Lung microvascular endothelial cell (primary cell): ENCODE measurements around the gene ANAPC10. TPM values are rescaled to one million over a fixed set of nuclear protein-coding genes. Genes with fewer than 3 reads are reported as not detected.

Source experiments
- DNase-seq, 2 donors: peaks; one replicate each; pipeline versions ENCODE4 v3.0.0 to v3.0.0-alpha.2; 2010; ENCODE audit warnings: low read depth in 2 of 2
- total RNA-seq: library from RNA; depleted of rRNA; stranded (reverse); fragments of >200 nt; gene quantifications from 2 replicates; pipeline ENCODE4 v1.2.1, GENCODE V29; 2014

Gene ANAPC10
- total RNA-seq, 1 donor from 2014 or later, result 20.8 TPM

DNA sequence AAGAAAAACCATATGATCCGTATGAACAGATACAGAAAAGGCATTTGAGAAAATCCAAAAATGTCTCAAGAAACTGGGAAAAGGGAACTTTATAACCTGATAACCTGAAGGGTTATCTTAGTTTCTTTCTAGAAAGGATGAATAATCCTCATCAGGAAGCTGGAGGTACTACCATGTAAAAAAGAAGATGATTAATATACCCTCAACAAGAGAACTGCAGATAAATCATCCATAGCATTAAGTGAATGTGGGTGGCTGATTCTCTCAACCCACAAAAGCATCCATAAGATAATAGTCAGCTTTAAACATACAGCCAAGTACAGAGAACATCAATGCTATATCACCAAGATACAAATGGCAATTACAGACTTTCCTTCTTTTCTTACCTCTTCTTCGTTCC is 26.4 kb downstream of the ANAPC10 start:
- DNase-seq, result no peak

- DNase-seq, result peak in 1 of 2 donors; percentile 7
These were observed 28.6 kb downstream of the ANAPC10 start for GRCh38 chr4:145069361-145069760.

DNA sequence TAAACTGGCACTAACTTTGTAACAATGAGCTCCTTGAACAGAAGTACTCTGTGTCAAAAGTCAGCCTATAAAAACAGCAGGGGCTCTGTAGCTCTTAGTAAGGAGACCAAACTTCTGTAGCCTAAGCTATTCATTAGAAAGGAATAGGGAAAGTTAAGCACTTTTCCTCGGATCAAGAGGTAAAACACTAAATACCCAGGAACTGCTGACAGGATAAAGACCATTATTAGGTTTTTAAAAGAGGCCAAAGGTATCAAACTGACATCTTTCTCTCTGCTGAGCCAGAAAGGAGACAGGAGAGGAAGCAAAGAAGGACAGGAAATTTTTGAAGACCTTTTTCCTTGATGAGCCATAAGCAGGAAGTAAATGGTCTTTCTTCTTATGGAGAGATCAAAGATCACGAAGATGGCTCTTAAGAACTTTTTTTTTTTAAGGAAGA is 31.9 kb downstream of the ANAPC10 start:
- DNase-seq, result peak in 1 of 2 donors; percentile 19

- DNase-seq, result peak; percentile 74 to 77
These were observed 36.6 kb downstream of the ANAPC10 start for GRCh38 chr4:145061318-145061920.

GRCh38 chr4:145058256-145058655 is 39.7 kb downstream of the ANAPC10 start:
- DNase-seq, result no peak

GRCh38 chr4:145056325-145057130 is 41.5 kb downstream of the ANAPC10 start:
- no peak for DNase-seq

DNA sequence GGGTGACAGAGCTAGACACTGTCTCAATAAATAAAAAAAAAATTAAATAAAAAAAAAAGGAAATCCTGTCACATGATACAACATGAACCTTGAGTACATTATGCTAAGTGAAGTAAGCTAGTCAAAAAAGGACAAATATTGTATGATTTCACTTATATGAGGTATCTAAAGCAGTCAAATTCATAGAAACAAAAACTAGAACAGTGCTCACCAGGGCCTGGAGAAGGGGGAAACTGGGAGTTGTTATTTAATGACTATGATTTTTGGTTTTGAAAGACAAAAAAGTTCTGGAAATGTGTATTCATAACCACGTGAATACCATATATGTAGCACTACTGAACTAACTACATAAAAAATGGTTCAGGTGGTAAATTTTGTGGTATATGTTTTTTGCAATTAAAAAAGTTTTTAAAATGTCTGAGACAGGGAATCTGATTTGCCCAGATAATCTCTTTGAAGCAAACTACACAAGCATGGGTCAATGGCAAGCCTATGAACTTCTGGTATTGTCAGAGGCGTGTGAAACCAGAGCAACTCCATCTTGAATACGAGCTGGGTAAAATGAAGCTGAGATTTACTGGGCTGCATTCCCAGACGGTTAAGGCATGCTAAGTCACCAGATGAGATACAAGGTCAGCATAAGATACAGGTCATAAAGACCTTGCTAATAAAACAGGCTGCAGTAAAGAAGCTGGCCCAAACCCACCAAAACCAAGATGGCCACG is 42.3 kb downstream of the ANAPC10 start:
- no peak for DNase-seq

- no peak for DNase-seq
These were observed 48.8 kb downstream of the ANAPC10 start for GRCh38 chr4:145049241-145049640.

- no peak for DNase-seq
These were observed 49.2 kb downstream of the ANAPC10 start for GRCh38 chr4:145048817-145049216.

DNA sequence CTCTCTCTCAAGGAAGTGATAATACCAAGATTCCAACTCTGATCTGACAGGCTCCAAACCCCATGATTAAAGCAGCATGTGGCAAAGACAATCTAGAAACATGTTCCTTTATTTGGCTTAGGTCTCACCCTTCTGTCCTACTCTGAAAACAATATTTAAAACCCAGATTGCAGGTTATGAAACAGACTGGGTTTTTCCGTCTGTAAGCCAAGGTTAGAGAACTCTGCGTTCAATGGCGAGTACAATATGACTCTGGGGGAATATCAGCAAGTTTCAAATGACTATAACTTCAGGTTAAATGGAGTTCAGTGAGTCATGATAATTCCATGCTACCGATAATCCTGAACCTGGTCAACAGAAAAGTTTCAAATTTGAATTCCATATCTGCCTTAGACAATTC is 50.8 kb downstream of the ANAPC10 start:
- DNase-seq, result no peak

DNA sequence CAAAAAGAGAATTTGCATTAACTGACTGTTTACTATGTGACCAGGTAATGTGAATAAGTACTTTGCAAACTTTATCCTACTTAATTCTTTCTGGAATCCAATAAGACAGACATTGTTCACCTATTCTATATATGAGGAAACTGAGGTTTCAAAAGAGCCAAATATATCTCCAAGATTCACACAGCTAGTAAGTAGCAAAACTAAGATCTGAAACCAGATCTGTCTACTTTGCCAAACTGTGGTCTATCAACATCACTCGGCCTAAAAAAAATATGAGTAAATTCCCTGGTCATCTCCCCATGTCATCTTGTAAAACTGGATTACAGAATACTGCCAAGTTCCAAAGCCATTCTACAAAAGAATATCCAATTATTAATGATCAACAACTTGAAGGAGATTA is 52.8 kb downstream of the ANAPC10 start:
- DNase-seq, result no peak

DNA sequence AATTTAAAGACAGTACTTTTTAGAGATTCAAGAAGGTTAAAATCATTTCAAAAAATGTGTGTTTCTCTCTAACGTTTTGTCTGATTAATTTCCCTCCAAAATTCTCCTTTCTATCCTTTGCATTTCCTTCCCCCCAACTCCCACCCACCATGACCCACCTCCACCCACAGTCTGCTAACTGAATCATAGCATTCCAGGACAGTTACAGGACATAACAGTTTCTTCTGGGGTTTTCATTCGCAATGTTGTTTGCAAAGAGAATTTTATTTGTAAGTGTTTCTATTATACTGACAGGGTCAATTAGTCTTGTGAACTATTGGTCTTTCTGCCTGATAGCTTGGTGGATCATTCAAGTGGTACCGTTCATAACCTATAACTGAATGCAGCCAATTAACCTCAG is 53.7 kb downstream of the ANAPC10 start:
- DNase-seq, result peak in 1 of 2 donors; percentile 7

GRCh38 chr4:145043306-145043705 is 54.7 kb downstream of the ANAPC10 start:
- peak in 1 of 2 donors; percentile 52 for DNase-seq

DNA sequence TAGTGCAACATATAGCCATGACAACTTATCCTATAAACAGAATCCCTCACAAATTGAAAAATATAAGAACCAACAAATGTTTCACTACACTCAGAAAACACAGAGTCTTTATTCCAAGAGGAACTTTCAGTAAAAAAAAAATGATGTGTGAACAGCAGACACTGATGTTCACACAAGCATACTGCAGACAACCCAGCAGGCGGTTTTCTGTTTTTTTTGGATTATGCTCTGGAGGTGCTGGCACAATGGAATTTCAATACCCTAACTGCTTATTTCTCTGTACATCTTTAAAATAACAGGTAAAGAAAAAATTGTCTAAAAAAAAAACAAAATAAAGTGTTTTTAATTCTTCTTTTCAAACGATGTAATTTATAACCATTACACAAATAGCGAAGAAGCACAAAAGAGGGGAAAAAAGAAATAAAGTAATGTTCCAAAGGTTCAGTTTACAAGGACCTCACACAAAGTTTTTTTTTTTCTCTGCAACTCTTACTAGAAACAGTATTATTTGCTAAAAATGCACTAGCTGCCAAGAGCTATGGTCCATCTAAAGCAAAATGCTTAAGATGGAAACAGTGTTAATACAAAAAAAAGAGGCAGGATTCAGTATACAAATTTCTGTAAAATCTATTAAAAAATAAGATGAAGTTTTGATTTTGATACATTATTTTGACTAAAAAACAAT is 55.3 kb downstream of the ANAPC10 start:
- DNase-seq, result peak in 1 of 2 donors; percentile 24

DNA sequence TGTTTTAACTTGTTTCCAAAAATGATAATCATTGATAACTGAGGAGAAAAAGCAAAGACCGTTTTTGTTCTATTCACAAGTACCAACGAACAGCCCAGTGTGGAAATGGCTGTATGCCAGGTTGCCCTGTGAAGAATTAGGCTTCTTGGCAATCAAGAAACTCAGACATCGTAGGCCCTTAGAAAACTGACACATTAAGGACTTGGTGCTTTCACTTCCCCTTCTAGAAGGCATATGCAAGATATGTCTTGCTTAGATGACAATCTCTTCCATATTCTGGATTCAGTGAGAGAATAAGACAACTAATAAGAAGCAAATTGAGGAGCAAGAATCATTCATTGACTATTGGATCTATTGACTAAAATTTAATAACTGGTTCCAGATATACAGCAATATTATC is 56.6 kb downstream of the ANAPC10 start:
- DNase-seq, result peak in 1 of 2 donors; percentile 45

DNA sequence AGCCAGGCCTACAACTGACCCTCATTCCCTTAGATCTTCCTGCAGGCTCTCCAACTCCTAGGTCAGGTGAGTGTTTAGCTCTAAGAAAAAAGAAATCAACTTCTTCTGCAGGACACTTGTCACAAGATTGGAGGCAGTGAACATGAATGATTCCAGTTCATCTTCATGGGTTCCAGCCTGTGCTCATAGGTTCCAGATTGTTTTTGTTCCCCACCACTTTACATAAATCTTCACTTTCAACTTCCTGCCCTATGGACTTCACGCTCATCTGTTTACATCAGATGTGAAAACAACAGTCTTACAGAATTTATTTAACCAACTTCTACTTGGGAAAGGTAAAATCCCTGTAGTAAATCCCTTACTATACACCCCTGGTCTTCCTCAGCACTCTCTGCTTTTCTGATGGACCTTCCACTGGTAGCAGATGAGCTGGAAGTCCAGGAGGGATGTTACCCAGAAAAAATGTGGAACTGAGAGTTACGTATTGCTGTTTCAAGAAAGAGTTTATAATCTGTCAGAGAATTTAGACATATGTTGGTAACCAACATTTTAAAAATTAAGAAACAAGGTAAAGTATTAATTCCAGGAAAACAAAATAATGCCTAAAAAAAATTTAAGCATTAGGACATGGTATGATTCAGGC is 62.4 kb downstream of the ANAPC10 start:
- peak in 1 of 2 donors; percentile 3 for DNase-seq

DNA sequence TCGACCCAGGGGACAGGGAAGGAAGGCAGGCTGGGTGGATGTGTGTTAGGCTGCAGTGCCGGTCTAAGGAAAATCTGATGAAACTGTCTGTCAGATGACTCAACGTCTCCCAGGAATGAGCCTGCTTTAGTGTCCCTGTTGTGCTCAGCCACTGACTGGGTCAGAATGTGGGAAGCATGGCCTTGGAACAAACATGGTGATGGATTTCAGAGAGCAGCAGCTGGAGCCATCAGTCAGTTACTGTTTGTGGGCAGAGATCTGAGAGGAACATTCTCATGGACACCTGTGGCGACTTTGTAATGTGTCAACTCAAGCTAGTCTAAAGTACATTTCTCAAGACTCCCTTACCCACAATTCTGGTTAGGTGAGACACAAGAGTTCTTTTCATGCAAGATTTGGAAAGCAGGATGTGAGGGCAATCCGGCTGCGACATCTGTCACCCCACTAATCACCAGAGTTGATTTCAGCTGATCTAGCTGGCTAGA is 63.2 kb downstream of the ANAPC10 start:
- DNase-seq, result peak in 1 of 2 donors; percentile 52

GRCh38 chr4:145019346-145019745 is 78.7 kb downstream of the ANAPC10 start:
- no peak for DNase-seq

DNA sequence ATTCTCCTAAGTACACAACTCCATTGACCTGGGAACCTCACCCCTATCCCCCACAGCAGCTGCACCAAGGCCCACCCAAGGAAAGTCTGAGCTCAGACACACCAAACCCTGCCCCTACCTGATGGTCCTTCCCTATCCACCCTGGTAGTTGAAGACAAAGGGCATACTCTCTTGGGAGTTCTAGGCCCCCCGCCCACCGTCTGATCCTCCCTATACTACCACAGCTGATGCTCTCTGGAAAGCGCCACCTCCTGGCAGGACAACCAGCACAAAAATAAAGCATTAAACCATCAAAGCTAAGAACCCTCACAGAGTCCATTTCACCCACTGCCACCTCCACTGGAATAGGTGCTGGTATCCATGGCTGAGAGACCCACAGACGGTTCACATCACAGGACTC is 83.6 kb downstream of the ANAPC10 start:
- no peak for DNase-seq

DNA sequence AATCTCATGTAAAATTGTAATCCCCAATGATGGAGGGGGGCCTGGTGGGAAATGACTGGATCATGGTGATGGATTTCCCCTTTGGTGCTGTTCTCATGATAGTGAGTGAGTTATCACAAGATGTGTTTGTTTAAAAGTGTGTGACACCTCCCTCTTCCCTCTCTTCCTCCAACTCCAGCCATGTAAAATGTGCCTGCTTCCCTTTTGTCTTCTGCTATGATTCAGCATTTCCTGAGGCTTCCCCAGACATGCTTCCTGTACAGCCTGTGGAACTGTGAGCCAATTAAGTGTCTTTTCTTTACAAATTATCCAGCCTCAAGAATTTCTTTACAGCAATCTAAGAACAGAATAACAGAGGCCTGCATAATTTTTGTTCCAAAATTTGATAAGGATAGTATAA is 85.2 kb downstream of the ANAPC10 start:
- peak; percentile 94 to 99 for DNase-seq

DNA sequence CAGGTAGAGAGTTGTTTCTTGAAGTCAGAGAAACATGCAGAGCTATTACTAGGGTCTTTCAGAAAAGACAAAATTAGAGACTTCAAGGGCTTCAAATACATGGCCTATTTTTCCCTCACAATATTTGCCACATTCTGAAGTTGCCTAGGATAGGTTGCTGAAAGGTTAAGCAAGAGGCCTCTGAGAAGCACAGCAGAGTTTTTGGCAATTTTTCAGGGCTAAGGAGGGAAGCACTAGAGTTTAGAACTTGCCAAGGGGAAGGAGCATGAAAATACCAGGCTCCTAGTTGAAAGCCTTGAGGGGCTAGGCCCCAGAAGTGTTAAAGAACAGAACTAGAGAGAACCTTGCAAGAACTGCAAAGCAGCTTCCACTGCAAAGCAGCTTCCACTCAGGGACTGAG is 86.4 kb downstream of the ANAPC10 start:
- DNase-seq, result no peak
